ENCODE measurements around the gene TOMM20. TPM values are rescaled to one million over a fixed set of nuclear protein-coding genes. Genes with fewer than 3 reads are reported as not detected.

The TOMM20 gene
- total and polyA plus RNA-seq, 9 of the 15 experiments (the other 6 are each of a cell fraction or from before 2014, with no cell fraction given): 70.6 to 334 (median 159) TPM

- TF ChIP-seq DNMT1 (IDR thresholded peaks at IDR 0.05) (no peak), SFPQ (IDR thresholded peaks at IDR 0.05; ENCODE audit: low read depth, low read length) (no peak), ZNF197 (CRISPR knock-in tag; IDR thresholded peaks at IDR 0.05; ENCODE audit: low read depth) (no peak), PCBP2 (IDR thresholded peaks at IDR 0.05; ENCODE audit: low read depth, low read length, poor library complexity, severe bottlenecking) (no peak), MCM5 (IDR thresholded peaks at IDR 0.05; ENCODE audit: low read depth) (no peak), XRCC5 (IDR thresholded peaks at IDR 0.05; ENCODE audit: low read depth, low read length) (no peak)
These were observed 5.5 kb upstream of the TOMM20 start (continued) for GRCh38 chr1:235134171-235134570.

GRCh38 chr1:235133086-235133485 is 4.4 kb upstream of the TOMM20 start:
- ATAC-seq (no peak), FAIRE-seq (no peak), DNase-seq (ENCODE audit: extremely low read depth in 1 of 4, low spot score in 3 of 4) (no peak)
- no peak overlapping the region for H2AFZ ChIP-seq (ENCODE audit: low read depth, low read length)
- in situ Hi-C loops (cut with MboI) (no loop called here), intact Hi-C loops (cut with micrococcal nuclease) (no loop called here)
- no peaks in the 10 kb centered on the region for H3K9me1 ChIP-seq (ENCODE audit: control insufficient read depth, insufficient read depth, low read length)
- no peaks in the 10 kb centered on the region for H4K20me1 ChIP-seq (replicated peaks; ENCODE audit: control insufficient read depth, insufficient read depth, low read length)
- no peak overlapping the region for H3K4me3 ChIP-seq
- H3K4me1 ChIP-seq (replicated peaks in 1 of 2; ENCODE audit: control insufficient read depth in 2 of 2, insufficient read depth in 2 of 2, low read length in 2 of 2): peaks cover 3% of the 10 kb centered on the region in 2 experiments; a peak in 4 of 5 replicates
- H3K79me2 ChIP-seq (ENCODE audit: control insufficient read depth, insufficient read depth, low read length): peaks cover 10% of the 10 kb centered on the region
- CTCF ChIA-PET (ENCODE audit: low intra/inter-chr PET ratio): no interaction called here
- peaks cover 63% of the 10 kb centered on the region for H3K36me3 ChIP-seq (ENCODE audit: control insufficient read depth, insufficient read depth, low read length)
- 98% methylated on average over 3 of the region's 3 CpGs for WGBS (ENCODE audit: insufficient coverage, low coverage, missing lambda C conversion rate)
- no peaks in the 10 kb centered on the region for H3K27me3 ChIP-seq (ENCODE audit: control insufficient read depth in 2 of 2, insufficient read depth in 2 of 2, low read length in 2 of 2)
- no peak overlapping the region for H3K27ac ChIP-seq (ENCODE audit: extremely low read depth, low read depth, low read length)
- no peak overlapping the region for H3K4me2 ChIP-seq (ENCODE audit: insufficient read depth, low read length)
- TF ChIP-seq TOE1 (IDR thresholded peaks at IDR 0.05; ENCODE audit: borderline replicate concordance) (no peak), TOE1 (CRISPR knock-in tag; IDR thresholded peaks at IDR 0.05; ENCODE audit: borderline replicate concordance, low read depth) (no peak), ZNF316 (IDR thresholded peaks at IDR 0.05) (peak; percentile 25; the same call in 1 of the 2 replicates)
- no peaks in the 10 kb centered on the region for H3K9me3 ChIP-seq (replicated peaks; ENCODE audit: control insufficient read depth, insufficient read depth, low read depth, low read length)
- BruUV-seq (replicated peaks): no TSS peak
- no peak overlapping the region for H3K9ac ChIP-seq (ENCODE audit: insufficient read depth in 1 of 2, low read depth in 2 of 2, low read length in 2 of 2)
- POLR2A ChIA-PET: interaction anchor here (0.6 to 2.8 kb wide), 8 partner anchors 10 to 433 kb away, joined by 3 to 13 read pairs (median 4); partner anchors contain the start of gene RBM34
